ENCODE measurements around the gene NUDT19.
"Not testable (repeated sequence)": the region's sequence is repeated elsewhere in the genome, so short reads cannot be mapped to it uniquely, and the experiment has no call there.

Gene NUDT19

DNA sequence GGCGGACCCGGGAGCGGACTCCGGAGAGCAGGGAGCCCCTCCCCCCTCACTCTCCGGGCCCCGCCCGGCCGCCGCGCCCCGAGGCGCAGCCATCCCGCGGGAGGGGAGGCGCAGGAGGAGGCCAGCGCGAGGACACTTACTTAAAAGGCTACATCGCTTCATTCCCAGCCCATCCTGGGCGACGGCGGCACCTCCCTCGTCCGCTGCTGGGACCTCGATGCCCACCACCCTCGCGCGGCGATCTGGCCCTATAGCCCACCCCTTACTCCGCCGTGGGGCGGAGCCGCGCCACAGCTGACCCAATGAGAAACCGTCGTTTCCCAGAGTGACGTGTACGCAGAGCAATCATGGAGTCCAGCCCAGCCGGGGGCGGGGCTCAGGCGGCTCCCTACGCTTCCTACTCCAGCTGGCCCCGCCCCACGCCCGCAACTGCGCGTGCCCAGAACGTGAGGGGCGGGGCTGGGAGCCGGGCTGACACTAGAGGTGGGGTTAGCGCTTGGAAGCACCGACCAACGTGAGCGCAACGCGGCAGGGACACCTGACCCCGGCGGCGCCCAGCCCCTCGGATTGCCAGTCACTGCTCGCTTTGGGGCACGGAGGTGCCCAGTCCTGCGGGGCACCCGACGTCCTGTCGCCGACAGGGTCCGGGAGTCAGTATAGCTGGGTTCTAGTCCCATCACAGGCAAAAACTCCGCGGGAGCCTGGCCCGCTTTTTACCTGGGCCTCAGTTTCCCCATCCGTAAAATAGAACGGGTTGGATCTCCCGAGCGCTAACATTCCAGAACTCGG lies 16.5 kb upstream of the NUDT19 start, which contains the start of gene ANKRD27:
Gene ANKRD27, minus strand, starts transcription at position 250 of the 789 bp plus-strand sequence. CDS start 16,165 bp downstream, outside the sequence.
- DNase-seq (ENCODE audit: insufficient read length, low spot score) = peak; percentile 98
- peak; percentile 81 for FAIRE-seq

- no peak for FAIRE-seq
- peak; percentile 43 for DNase-seq (ENCODE audit: insufficient read length, low spot score)
Measured at GRCh38 chr19:32675720-32676185, 15.9 kb upstream of the NUDT19 start, which contains the start of gene RGS9BP. Gene RGS9BP (plus strand): TSS chr19:32675848. CDS start chr19:32676264, 416 bp downstream.

- no peak for DNase-seq (ENCODE audit: insufficient read length, low spot score)
Measured at GRCh38 chr19:32676186-32676894, 15.3 kb upstream of the NUDT19 start.

GRCh38 chr19:32676895-32677359 lies 14.7 kb upstream of the NUDT19 start:
- FAIRE-seq = no peak
- no peak for DNase-seq (ENCODE audit: insufficient read length, low spot score)

More at GRCh38 chr19:32676186-32676894, 15.3 kb upstream of the NUDT19 start:
- FAIRE-seq = no peak

DNA sequence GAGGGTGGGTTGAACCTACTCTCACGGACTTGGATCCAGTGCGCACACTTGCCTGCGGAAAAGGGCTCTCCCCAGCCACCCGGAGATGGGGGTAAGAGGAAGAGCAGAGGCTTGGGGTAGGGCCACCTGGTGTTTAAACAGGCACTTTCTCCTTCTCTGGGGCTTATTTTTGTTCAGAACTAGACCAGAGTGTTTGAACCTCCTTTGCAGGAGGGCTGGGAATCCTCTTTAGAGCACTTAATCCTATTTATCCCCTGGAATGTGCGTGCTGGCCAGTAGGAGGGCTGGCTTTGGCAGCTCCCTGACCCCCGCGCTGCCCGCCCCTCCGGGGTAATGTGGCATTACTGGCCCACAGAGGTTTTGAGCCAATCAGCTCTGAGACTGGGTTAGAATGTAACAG lies 14.0 kb upstream of the NUDT19 start:
- DNase-seq (ENCODE audit: insufficient read length, low spot score) = no peak
- no peak for FAIRE-seq

DNA sequence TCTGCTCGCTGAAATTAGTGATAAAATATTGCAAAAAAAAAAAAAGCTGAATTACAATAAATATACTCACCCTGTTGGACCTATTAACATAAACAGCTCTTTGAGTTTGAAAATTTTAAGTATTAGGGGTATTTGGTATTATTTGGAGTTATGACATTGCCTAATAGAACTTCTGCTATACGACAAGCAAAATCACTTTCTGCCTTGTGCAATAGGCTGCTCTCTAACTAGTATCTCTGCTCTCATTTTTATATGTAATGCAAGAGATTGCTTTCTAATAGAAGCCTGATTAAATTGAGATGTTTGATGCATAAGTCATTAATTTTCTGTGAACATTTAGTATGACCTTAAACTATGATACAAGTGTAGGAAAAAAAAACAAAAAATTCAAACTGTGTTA lies 10.6 kb upstream of the NUDT19 start:
- FAIRE-seq = no peak
- no peak for DNase-seq (ENCODE audit: insufficient read length, low spot score)

- DNase-seq (ENCODE audit: insufficient read length, low spot score) (no peak), FAIRE-seq (no peak)
Measured at GRCh38 chr19:32682317-32682716, 9.3 kb upstream of the NUDT19 start.

DNA sequence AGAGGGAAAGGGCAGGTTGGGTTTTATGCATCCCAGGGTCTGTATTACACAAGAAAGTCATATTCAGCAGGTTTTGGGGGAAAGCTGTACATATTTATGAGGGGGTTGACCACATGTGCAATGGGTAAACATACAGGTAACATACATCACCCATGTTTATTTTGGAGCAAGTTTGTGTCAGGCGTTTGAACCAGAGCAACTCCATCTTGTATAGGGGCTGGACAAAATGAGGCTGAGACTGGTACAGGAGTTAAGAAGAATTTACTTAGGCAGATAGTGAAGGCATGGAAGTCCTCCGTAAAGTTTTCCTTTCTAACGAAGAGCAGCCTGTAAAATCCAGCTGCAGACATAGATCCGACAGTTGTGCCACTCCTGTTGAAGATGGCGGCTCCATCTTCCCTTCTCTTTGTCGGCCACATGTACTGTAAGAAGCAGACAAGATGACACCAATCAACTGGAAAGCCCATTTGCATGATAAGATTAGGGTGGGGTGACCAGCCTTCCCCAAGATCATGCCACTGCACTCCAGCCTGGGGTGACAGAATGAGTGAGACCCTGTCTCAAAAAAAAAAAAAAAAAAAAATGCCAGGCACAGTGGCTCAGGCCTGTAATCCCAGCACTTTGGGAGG lies 4.7 kb upstream of the NUDT19 start:
- no peak for FAIRE-seq

GRCh38 chr19:32687681-32688080 lies 3.9 kb upstream of the NUDT19 start:
- FAIRE-seq = no peak
- no peak for DNase-seq (ENCODE audit: insufficient read length, low spot score)

More for the DNA sequence above, 4.7 kb upstream of the NUDT19 start:
- no peak for DNase-seq (ENCODE audit: insufficient read length, low spot score)

DNA sequence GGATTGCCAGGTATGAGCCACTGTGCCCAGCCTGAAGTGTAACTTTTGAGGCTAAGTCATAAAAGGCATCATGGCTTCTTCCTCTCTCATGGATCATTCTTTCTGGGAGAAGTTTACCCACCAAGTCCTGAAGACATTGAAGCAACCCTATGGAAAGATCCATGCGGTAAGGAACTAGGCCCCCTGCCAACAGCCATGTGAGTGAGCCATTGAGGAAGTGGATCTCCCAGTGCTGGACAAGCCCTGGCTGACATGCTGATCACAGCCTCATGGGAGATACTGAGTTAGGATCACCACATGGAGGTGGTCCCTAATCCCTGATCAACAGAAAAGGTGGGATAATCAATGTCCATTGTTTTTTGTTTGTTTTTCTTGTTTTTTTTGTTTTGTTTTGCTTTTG lies 3.3 kb upstream of the NUDT19 start:
- DNase-seq (ENCODE audit: insufficient read length, low spot score) (no peak), FAIRE-seq (no peak)

- DNase-seq (ENCODE audit: insufficient read length, low spot score) = peak; percentile 43
- no peak for FAIRE-seq
Measured at GRCh38 chr19:32691952-32692726, 518 bp downstream of the NUDT19 start.

DNA sequence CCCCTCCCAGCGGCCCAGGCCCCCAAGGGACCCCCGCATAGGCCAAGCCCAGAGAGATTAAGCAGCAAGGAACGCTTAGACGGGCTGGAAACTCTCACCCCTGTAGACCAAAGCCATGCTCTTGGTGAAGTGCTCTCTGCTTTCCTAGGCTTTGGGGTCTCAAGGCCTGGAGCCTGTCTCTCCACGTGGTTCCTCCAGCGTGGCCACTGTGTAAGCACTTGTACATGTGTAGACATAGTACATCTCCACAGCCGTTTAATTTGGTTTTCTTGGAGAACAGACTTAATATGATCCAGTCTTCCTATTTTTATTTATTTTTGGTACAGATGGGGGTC lies 1.1 kb downstream of the NUDT19 start:
- DNase-seq (ENCODE audit: insufficient read length, low spot score) (no peak), FAIRE-seq (no peak)

GRCh38 chr19:32693151-32694108 lies 1.8 kb downstream of the NUDT19 start:
- FAIRE-seq; DNase-seq (ENCODE audit: insufficient read length, low spot score): not testable (repeated sequence)

DNA sequence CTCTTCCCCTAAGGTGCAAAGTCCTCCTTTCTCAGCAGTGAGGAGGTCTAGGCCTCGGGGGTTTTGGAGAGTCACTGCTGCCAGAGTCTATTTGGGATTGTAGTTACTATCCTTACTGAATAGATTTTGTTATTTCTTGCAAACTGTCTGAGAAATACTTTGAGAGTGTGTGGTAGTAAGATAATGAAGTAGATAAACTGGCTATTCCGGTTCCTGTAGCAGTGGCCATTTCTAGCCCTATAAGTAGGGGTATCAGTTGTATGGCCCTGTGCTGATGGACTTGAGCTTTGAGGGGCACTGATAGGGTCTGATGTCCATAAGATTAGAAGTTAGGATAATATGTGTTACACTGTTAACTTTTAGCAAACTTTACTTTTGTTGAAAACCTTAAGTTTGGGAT lies 2.7 kb downstream of the NUDT19 start:
- DNase-seq (ENCODE audit: insufficient read length, low spot score) = not testable (repeated sequence)

DNA sequence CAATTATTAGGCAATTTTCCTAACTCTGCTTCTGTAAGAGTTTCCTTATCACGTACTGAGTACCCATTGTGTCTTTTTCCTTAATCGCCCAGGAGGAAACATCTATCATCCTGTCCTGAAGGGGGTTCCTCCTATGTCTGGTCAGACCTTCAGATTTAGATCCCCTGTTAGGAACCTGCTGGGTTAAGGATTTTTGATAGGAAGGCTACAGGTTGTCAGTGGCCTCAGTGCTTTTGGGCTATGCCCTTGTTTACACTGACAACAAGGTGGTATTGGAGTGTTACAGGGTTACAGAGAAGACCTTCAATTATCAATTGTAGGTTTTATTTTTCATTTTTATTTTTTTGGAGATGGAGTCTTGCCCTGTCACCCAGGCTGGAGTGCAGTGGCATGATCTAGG lies 3.2 kb downstream of the NUDT19 start:
- FAIRE-seq = not testable (repeated sequence)

More for the DNA sequence above, 2.7 kb downstream of the NUDT19 start:
- not testable (repeated sequence) for FAIRE-seq

DNA sequence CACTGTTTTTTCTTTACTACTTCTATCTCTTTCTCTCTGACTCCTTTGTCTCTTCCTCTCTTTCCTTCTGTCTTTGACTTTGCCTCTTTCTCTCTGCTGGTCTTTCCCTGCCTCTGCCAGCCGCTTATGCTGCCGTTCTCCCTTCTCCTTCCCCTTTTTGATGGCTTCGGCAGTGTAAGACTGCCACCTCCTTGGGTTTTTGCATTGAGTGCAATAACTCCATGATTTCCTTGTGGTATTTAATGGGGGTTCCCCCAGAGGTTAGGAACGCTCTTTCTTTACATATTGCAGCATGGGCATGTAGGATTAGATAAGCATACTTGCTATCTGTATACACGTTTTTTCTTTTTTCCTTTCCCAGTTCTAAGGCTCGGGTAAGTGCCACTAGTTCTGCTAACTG lies 3.9 kb downstream of the NUDT19 start:
- not testable (repeated sequence) for DNase-seq (ENCODE audit: insufficient read length, low spot score); FAIRE-seq

More for the DNA sequence above, 3.2 kb downstream of the NUDT19 start:
- not testable (repeated sequence) for DNase-seq (ENCODE audit: insufficient read length, low spot score)

GRCh38 chr19:32696771-32697170 lies 5.2 kb downstream of the NUDT19 start:
- DNase-seq (ENCODE audit: insufficient read length, low spot score); FAIRE-seq: not testable (repeated sequence)

GRCh38 chr19:32700129-32700528 lies 8.5 kb downstream of the NUDT19 start:
- FAIRE-seq; DNase-seq (ENCODE audit: insufficient read length, low spot score): not testable (repeated sequence)

DNA sequence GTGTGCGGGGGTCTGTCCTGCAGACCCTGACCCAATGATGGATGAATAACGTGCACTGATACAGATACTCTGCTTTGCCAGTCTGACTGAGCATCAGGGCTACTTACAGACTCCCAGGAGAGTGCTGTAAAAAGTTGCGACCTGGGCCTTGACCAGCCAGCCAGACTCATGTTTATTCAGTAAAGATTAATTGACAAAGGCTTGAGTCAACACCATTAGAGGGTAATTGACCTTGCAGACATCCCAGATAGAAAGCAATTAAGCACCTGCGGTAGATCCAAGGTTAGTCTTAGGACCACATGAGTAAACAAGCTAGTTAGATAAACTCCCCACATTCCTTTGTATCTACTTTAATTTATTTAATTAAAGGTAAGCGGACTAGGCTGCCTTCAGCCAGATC lies 10.4 kb downstream of the NUDT19 start:
- DNase-seq (ENCODE audit: insufficient read length, low spot score) (no peak), FAIRE-seq (no peak)

All from GM19239 (cell line).